Epithelial cell of proximal tubule (primary cell): ENCODE results near the gene CHSY1. TPM values are rescaled to one million over a fixed set of nuclear protein-coding genes. Genes with fewer than 3 reads are reported as not detected.

Experiments used
- DNase-seq: peaks from one replicate; pipeline ENCODE4 v3.0.0-alpha.2; 2011; ENCODE audit warnings: low read depth
- H3K4me3 ChIP-seq: 2 replicates; pipeline ENCODE4 v1.5.1; 2011; ENCODE audit warnings: low read depth, mild to moderate bottlenecking, low read length
- total RNA-seq: library from RNA; depleted of rRNA; stranded (reverse); fragments of >200 nt; gene quantifications from 2 replicates; pipeline ENCODE4 v1.2.3, GENCODE V29; 2015
- TF ChIP-seq, protein P1 (sequence below): conservative IDR thresholded peaks from 2 replicates; pipeline ENCODE4 v1.5.1; 2012; ENCODE audit warnings: low read depth, mild to moderate bottlenecking, low read length

The CHSY1 gene
- total RNA-seq, 1 donor from 2014 or later: 14.4 TPM

DNA sequence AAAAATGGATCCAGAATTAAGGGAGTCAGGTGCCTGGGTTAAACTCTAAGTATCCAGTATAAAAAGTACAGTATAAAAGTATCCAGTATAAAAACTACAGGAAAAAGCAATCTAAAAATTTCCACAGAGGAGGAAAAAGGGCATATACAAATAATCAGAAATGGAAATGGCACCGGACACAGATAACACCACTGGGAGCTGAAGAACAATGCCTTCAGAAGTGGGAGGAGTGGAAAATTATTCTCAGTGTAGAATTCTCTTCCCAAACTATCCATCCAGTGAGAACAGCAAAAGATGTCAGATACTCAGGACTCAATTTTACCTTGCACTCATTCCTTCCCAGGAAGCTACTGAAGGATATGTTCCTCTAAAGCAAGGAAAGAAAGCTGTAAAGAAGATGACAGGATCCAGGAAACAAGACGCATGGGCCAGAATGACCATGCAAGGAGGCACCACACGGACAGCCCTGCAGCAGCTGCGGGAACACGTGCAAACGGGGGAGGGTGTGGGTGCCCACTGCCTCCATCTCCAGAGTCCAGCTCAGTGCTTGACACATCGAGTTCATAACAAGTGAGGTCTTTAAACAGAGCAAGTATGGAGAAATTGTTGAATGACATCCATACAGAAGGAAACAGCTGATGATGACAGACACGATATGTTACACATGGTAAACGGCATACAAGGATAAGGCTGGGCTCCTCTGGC lies 68.5 kb downstream of the CHSY1 start:
- no peak for DNase-seq
- TF ChIP-seq, protein P1, sequence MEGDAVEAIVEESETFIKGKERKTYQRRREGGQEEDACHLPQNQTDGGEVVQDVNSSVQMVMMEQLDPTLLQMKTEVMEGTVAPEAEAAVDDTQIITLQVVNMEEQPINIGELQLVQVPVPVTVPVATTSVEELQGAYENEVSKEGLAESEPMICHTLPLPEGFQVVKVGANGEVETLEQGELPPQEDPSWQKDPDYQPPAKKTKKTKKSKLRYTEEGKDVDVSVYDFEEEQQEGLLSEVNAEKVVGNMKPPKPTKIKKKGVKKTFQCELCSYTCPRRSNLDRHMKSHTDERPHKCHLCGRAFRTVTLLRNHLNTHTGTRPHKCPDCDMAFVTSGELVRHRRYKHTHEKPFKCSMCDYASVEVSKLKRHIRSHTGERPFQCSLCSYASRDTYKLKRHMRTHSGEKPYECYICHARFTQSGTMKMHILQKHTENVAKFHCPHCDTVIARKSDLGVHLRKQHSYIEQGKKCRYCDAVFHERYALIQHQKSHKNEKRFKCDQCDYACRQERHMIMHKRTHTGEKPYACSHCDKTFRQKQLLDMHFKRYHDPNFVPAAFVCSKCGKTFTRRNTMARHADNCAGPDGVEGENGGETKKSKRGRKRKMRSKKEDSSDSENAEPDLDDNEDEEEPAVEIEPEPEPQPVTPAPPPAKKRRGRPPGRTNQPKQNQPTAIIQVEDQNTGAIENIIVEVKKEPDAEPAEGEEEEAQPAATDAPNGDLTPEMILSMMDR: no peak
- no peak overlapping the region for H3K4me3 ChIP-seq

DNA sequence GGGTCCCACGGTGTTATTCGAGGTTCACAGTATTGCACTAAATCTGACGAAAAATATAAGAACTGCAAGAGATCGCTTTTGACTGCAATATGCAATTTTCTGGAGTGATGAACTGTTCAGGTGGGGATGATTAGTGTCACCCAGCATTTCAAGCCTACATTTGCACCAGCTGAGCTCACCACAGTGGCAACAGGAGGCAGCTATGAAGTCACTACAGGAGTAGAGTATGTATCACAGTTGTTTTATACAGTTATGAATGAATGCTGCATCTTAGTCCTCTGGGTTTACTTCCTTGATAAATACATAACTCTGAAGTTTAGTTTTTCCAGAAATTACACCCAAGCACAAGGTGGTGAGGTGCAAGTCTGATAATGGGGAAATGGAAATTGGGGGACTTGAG lies 69.6 kb downstream of the CHSY1 start:
- DNase-seq: no peak
- TF ChIP-seq, protein P1: no peak
- no peak overlapping the region for H3K4me3 ChIP-seq

DNA sequence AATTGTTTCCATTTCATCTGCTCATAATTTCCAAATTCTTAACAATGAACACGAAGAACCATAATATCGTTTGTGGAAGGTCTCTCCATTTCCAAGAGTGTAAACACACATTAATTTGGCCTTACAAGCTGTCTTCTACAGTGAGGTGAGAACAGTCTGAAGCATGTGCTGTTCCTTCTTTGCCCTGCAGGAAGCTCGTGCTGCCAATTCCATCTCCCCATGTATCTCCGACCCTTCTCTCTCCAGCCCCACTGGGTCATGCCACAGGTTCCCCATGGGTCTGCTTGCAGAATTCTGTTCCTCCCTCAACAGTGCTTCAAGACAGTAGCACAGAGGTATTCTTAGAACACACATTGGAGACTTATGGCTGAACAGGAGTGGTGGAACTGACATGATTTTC lies 70.5 kb downstream of the CHSY1 start:
- no peak for DNase-seq
- no peak overlapping the region for H3K4me3 ChIP-seq
- TF ChIP-seq, protein P1: no peak

DNA sequence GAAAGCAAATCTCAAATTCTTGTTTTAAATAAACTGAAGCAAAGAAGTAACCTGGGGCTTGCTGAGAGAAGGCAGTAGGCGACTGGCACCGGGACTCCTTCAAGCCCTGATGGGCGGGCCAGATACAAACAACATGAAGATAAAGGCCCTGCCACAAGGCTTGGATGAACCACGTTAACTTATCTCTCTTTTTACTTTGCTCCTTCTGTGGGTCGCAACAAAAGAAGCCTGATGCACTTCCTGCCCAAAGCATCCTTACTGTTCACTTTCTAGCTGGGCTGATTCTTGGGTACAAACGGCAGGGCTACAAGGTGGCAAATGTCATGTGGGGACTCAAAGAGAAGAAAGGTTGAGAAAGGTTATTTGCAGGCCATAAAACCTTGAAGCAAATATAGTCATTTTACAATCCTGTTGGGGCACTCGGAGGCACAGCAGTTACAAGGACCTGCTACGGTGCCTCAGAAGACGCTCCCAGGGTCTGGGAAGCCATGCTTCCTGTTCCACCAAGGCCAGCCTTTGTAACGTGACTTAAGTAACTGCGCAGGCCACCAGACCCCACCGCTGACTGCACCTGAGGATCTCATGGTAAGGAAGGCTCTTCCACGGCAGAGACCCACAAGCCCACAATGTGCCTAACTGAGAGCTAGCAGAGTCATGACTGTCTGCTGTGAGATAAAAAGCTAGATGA lies 71.1 kb downstream of the CHSY1 start:
- no peak overlapping the region for H3K4me3 ChIP-seq
- TF ChIP-seq, protein P1: no peak
- no peak for DNase-seq

DNA sequence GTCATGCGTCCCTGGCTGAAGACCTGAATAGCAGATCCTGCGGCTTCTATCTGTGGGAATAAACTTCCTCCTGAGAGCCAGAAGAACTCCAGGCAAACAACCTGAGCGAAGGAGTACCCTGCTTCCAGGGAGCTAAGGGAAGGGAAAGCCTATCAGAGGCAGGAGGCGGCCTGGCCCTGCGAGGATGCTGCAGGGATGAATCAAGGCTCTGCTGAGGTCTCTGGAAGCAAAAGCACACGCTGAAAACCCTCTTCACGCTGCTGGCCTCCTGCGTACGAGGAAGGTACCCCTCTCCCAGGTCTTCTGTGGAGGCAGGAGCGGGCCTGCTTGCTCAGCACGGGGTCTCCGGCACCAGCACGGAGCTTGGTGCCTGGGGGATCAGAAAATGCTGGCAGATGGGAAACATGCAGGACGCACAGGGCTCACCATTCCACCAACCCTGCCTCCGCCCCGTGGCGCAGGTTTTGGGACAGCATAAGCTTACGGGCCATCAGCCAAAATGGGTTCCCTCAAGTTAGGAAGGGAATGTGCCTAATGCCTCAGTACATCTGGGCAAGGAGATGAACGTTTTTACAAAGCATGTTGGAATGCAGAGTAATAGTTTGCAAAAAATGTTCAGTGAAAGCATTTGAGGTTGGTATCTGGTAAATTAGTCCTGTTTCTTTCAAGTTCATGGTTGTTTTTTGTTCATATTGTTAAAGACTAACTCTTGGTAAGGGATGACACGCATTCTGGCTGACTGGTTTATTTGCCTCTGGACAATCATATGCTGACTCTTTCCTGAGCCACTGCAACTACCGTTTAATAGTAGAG lies 72.3 kb downstream of the CHSY1 start:
- TF ChIP-seq, protein P1: no peak
- DNase-seq: no peak
- H3K4me3 ChIP-seq: no peak overlapping the region

DNA sequence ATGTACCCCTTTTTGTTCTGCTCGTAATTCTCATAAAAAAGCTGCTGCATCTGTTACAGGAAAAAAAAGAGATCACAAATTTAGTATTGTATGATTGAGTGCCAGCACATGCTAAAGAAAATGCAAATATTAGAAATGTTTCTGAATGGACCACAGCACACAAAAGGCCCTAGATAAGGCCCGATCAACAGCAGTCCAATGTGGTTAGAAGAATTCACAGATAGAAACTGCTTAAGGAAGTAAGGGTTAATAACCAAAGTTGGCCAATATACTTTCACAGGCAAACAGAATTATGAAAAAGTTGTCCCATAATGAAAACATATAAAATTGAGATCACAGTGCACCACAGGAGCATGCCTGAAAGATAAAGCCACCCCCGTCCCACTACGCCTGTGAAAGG lies 72.9 kb downstream of the CHSY1 start:
- DNase-seq: no peak
- TF ChIP-seq, protein P1: no peak
- H3K4me3 ChIP-seq: no peak overlapping the region
